Esophagus squamous epithelium (tissue), 4 donors: ENCODE results near the gene OPCML.

Source experiments
- CTCF ChIP-seq, 6 experiments: fragments of 450-650 bp in 4 of 6; fragments of 200-600 bp in 2 of 6; sonication (generic) in 2 of 6; IDR thresholded peaks; one replicate each; pipeline ENCODE4 v1.5.1; 2016 to 2019; ENCODE audit warnings: antibody characterized with exemption in 6 of 6, mild to moderate bottlenecking in 4 of 6, moderate library complexity in 4 of 6
- POLR2A ChIP-seq, 4 donors: fragments of 450-650 bp; IDR thresholded peaks; one replicate each; pipeline ENCODE4 v1.6.1; 2017; ENCODE audit warnings: antibody characterized with exemption in 4 of 4, mild to moderate bottlenecking in 4 of 4, moderate library complexity in 3 of 4

DNA sequence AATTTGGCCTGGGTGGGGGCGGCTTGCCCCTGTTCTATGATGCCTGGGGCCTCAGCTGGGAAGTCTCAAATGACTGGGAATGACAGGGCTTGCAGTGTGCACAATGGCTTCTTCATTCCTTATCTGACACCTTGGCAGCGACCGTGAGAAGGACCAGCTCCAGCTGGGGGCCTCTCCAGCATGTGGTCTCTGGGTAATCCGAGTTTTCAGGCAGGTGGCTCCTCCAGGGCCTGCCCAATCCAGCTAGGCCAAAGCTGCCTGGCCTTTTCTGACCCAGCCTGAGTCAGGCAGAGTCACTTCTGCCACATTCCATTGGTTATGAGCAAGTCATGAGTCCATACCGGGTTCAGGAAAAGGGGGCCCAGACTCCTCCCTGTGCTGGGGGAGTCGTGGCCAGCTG lies 646.0 kb downstream of the OPCML start:
- TF ChIP-seq POLR2A (IDR thresholded peaks at IDR 0.05): no peak
- no peak for TF ChIP-seq CTCF (IDR thresholded peaks at IDR 0.05)
